PC-9 (cell line): ENCODE data around the gene COL21A1.

ENCODE experiments used
- CTCF ChIP-seq: fragments of 200-600 bp; sonication (generic); conservative IDR thresholded peaks from 2 replicates; pipeline ENCODE4 v1.6.1; 2017; ENCODE audit warnings: mixed run types, antibody characterized with exemption, mild to moderate bottlenecking, moderate library complexity
- EZH2 ChIP-seq: fragments of 200-600 bp; sonication (generic); IDR thresholded peaks from 2 replicates; pipeline ENCODE4 v1.8.0; 2017; ENCODE audit warnings: antibody characterized with exemption, low read depth

GRCh38 chr6:56214041-56214702, 33.2 kb downstream of the COL21A1 start:
- TF ChIP-seq CTCF (no peak), EZH2 (no peak)
